ENCODE data around the gene BCHE.

BCHE gene

GRCh38 chr3:165759041-165759440, 78.2 kb downstream of the BCHE start:
- no peak overlapping the region for H2BK15ac ChIP-seq (replicated peaks; ENCODE audit: low read depth)
- no peaks in the 10 kb centered on the region for H3K4me1 ChIP-seq (ENCODE audit: control insufficient read depth, low read depth, low read length)
- H4K8ac ChIP-seq (ENCODE audit: low read depth, low read length), result no peak overlapping the region
- WGBS (ENCODE audit: extremely low coverage, insufficient coverage, low lambda C conversion rate), result no CpG with 5 or more reads among the region's 3 CpGs
- no peak overlapping the region for H3K23ac ChIP-seq (ENCODE audit: low read length)
- H2BK5ac ChIP-seq (ENCODE audit: low read length), result no peak overlapping the region
- no peaks in the 10 kb centered on the region for H3K27me3 ChIP-seq (ENCODE audit: insufficient read depth, low read length, poor library complexity)
- H3K4ac ChIP-seq (ENCODE audit: low read depth, low read length), result no peak overlapping the region
- no peak overlapping the region for H2AK5ac ChIP-seq (ENCODE audit: low read length)
- no peak overlapping the region for H3K56ac ChIP-seq (ENCODE audit: low read length)
- no peaks in the 10 kb centered on the region for H3K79me1 ChIP-seq (ENCODE audit: low read length)
- H3K27ac ChIP-seq (ENCODE audit: low read depth, low read length), result no peak overlapping the region
- H3K4me3 ChIP-seq (ENCODE audit: low read length), result no peak overlapping the region
- H3K18ac ChIP-seq (ENCODE audit: low read length), result no peak overlapping the region
- DNase-seq, result no peak
- no peak overlapping the region for H2BK120ac ChIP-seq (ENCODE audit: low read depth, low read length)
- no peak overlapping the region for H4K5ac ChIP-seq (ENCODE audit: low read length)
- no peak overlapping the region for H3K9ac ChIP-seq (ENCODE audit: low read length)
- no peak overlapping the region for H3K4me2 ChIP-seq (ENCODE audit: low read length)
- H3K79me2 ChIP-seq (ENCODE audit: control insufficient read depth, insufficient read depth, low read length), result no peaks in the 10 kb centered on the region
- no peaks in the 10 kb centered on the region for H3K36me3 ChIP-seq (ENCODE audit: control insufficient read depth, insufficient read depth, low read length)

GRCh38 chr3:165755571-165755970, 81.7 kb downstream of the BCHE start:
- Histone ChIP-seq H4K5ac (ENCODE audit: low read length) (no peak overlapping the region), H2AK5ac (ENCODE audit: low read length) (no peak overlapping the region), H4K8ac (ENCODE audit: low read depth, low read length) (no peak overlapping the region), H3K27me3 (ENCODE audit: insufficient read depth, low read length, poor library complexity) (no peaks in the 10 kb centered on the region), H3K23ac (ENCODE audit: low read length) (no peak overlapping the region), H2BK15ac (replicated peaks; ENCODE audit: low read depth) (no peak overlapping the region), H3K4me2 (ENCODE audit: low read length) (no peak overlapping the region), H3K56ac (ENCODE audit: low read length) (no peak overlapping the region), H3K4ac (ENCODE audit: low read depth, low read length) (no peak overlapping the region), H2BK120ac (ENCODE audit: low read depth, low read length) (no peak overlapping the region), H3K18ac (ENCODE audit: low read length) (no peak overlapping the region), H3K79me1 (ENCODE audit: low read length) (no peaks in the 10 kb centered on the region), H3K4me1 (ENCODE audit: control insufficient read depth, low read depth, low read length) (no peaks in the 10 kb centered on the region), H3K4me3 (ENCODE audit: low read length) (no peak overlapping the region), H3K27ac (ENCODE audit: low read depth, low read length) (no peak overlapping the region), H3K36me3 (ENCODE audit: control insufficient read depth, insufficient read depth, low read length) (no peaks in the 10 kb centered on the region), H3K79me2 (ENCODE audit: control insufficient read depth, insufficient read depth, low read length) (no peaks in the 10 kb centered on the region), H3K9ac (ENCODE audit: low read length) (no peak overlapping the region), H2BK5ac (ENCODE audit: low read length) (no peak overlapping the region)
- DNase-seq, result no peak
- no CpG with 5 or more reads among the region's 1 CpG for WGBS (ENCODE audit: extremely low coverage, insufficient coverage, low lambda C conversion rate)

- Histone ChIP-seq H3K27ac (ENCODE audit: low read depth, low read length) (no peak overlapping the region), H2AK5ac (ENCODE audit: low read length) (no peak overlapping the region), H3K79me2 (ENCODE audit: control insufficient read depth, insufficient read depth, low read length) (no peaks in the 10 kb centered on the region), H3K4me3 (ENCODE audit: low read length) (no peak overlapping the region), H4K8ac (ENCODE audit: low read depth, low read length) (no peak overlapping the region), H2BK15ac (replicated peaks; ENCODE audit: low read depth) (no peak overlapping the region), H2BK5ac (ENCODE audit: low read length) (no peak overlapping the region), H3K79me1 (ENCODE audit: low read length) (no peaks in the 10 kb centered on the region), H4K5ac (ENCODE audit: low read length) (no peak overlapping the region), H3K27me3 (ENCODE audit: insufficient read depth, low read length, poor library complexity) (no peaks in the 10 kb centered on the region), H3K4ac (ENCODE audit: low read depth, low read length) (no peak overlapping the region), H2BK120ac (ENCODE audit: low read depth, low read length) (no peak overlapping the region), H3K4me2 (ENCODE audit: low read length) (no peak overlapping the region), H3K36me3 (ENCODE audit: control insufficient read depth, insufficient read depth, low read length) (no peaks in the 10 kb centered on the region), H3K23ac (ENCODE audit: low read length) (no peak overlapping the region), H3K56ac (ENCODE audit: low read length) (no peak overlapping the region), H3K18ac (ENCODE audit: low read length) (no peak overlapping the region), H3K9ac (ENCODE audit: low read length) (no peak overlapping the region), H3K4me1 (ENCODE audit: control insufficient read depth, low read depth, low read length) (no peaks in the 10 kb centered on the region)
- WGBS (ENCODE audit: extremely low coverage, insufficient coverage, low lambda C conversion rate), result no CpG with 5 or more reads among the region's 1 CpG
- no peak for DNase-seq
Observed at GRCh38 chr3:165754219-165755007, 82.8 kb downstream of the BCHE start.

- Histone ChIP-seq H3K79me1 (ENCODE audit: low read length) (no peaks in the 10 kb centered on the region), H2BK5ac (ENCODE audit: low read length) (no peak overlapping the region), H3K18ac (ENCODE audit: low read length) (no peak overlapping the region), H3K56ac (ENCODE audit: low read length) (no peak overlapping the region), H3K4me1 (ENCODE audit: control insufficient read depth, low read depth, low read length) (no peaks in the 10 kb centered on the region), H3K27ac (ENCODE audit: low read depth, low read length) (no peak overlapping the region), H3K4me2 (ENCODE audit: low read length) (no peak overlapping the region), H2BK120ac (ENCODE audit: low read depth, low read length) (no peak overlapping the region), H3K36me3 (ENCODE audit: control insufficient read depth, insufficient read depth, low read length) (no peaks in the 10 kb centered on the region), H4K5ac (ENCODE audit: low read length) (no peak overlapping the region), H3K23ac (ENCODE audit: low read length) (no peak overlapping the region), H2BK15ac (replicated peaks; ENCODE audit: low read depth) (no peak overlapping the region), H3K9ac (ENCODE audit: low read length) (no peak overlapping the region), H3K79me2 (ENCODE audit: control insufficient read depth, insufficient read depth, low read length) (no peaks in the 10 kb centered on the region), H3K4me3 (ENCODE audit: low read length) (no peak overlapping the region), H3K27me3 (ENCODE audit: insufficient read depth, low read length, poor library complexity) (no peaks in the 10 kb centered on the region), H3K4ac (ENCODE audit: low read depth, low read length) (no peak overlapping the region), H2AK5ac (ENCODE audit: low read length) (no peak overlapping the region), H4K8ac (ENCODE audit: low read depth, low read length) (no peak overlapping the region)
- DNase-seq, result no peak
Observed at GRCh38 chr3:165753560-165753959, 83.7 kb downstream of the BCHE start.

GRCh38 chr3:165751637-165752036, 85.6 kb downstream of the BCHE start:
- no peak overlapping the region for H3K27ac ChIP-seq (ENCODE audit: low read depth, low read length)
- no peak overlapping the region for H3K4me2 ChIP-seq (ENCODE audit: low read length)
- no peak overlapping the region for H3K18ac ChIP-seq (ENCODE audit: low read length)
- no peak overlapping the region for H3K4ac ChIP-seq (ENCODE audit: low read depth, low read length)
- no peak for DNase-seq
- no CpG with 5 or more reads among the region's 7 CpGs for WGBS (ENCODE audit: extremely low coverage, insufficient coverage, low lambda C conversion rate)
- H3K23ac ChIP-seq (ENCODE audit: low read length), result no peak overlapping the region
- no peak overlapping the region for H4K5ac ChIP-seq (ENCODE audit: low read length)
- no peak overlapping the region for H2AK5ac ChIP-seq (ENCODE audit: low read length)
- no peak overlapping the region for H2BK15ac ChIP-seq (replicated peaks; ENCODE audit: low read depth)
- no peak overlapping the region for H3K56ac ChIP-seq (ENCODE audit: low read length)
- no peak overlapping the region for H3K9ac ChIP-seq (ENCODE audit: low read length)
- H2BK120ac ChIP-seq (ENCODE audit: low read depth, low read length), result no peak overlapping the region
- no peaks in the 10 kb centered on the region for H3K27me3 ChIP-seq (ENCODE audit: insufficient read depth, low read length, poor library complexity)
- no peaks in the 10 kb centered on the region for H3K79me2 ChIP-seq (ENCODE audit: control insufficient read depth, insufficient read depth, low read length)
- H3K4me1 ChIP-seq (ENCODE audit: control insufficient read depth, low read depth, low read length), result no peaks in the 10 kb centered on the region
- no peaks in the 10 kb centered on the region for H3K36me3 ChIP-seq (ENCODE audit: control insufficient read depth, insufficient read depth, low read length)
- H2BK5ac ChIP-seq (ENCODE audit: low read length), result no peak overlapping the region
- H3K4me3 ChIP-seq (ENCODE audit: low read length), result no peak overlapping the region
- no peaks in the 10 kb centered on the region for H3K79me1 ChIP-seq (ENCODE audit: low read length)
- H4K8ac ChIP-seq (ENCODE audit: low read depth, low read length), result no peak overlapping the region

- Histone ChIP-seq H3K27me3 (ENCODE audit: insufficient read depth, low read length, poor library complexity) (no peaks in the 10 kb centered on the region), H3K79me1 (ENCODE audit: low read length) (no peaks in the 10 kb centered on the region), H3K27ac (ENCODE audit: low read depth, low read length) (no peak overlapping the region), H3K36me3 (ENCODE audit: control insufficient read depth, insufficient read depth, low read length) (no peaks in the 10 kb centered on the region), H3K4me3 (ENCODE audit: low read length) (no peak overlapping the region), H4K8ac (ENCODE audit: low read depth, low read length) (no peak overlapping the region), H3K9ac (ENCODE audit: low read length) (no peak overlapping the region), H3K4me2 (ENCODE audit: low read length) (no peak overlapping the region), H3K56ac (ENCODE audit: low read length) (no peak overlapping the region), H2BK15ac (replicated peaks; ENCODE audit: low read depth) (no peak overlapping the region), H4K5ac (ENCODE audit: low read length) (no peak overlapping the region), H3K79me2 (ENCODE audit: control insufficient read depth, insufficient read depth, low read length) (no peaks in the 10 kb centered on the region), H3K18ac (ENCODE audit: low read length) (no peak overlapping the region), H3K4ac (ENCODE audit: low read depth, low read length) (no peak overlapping the region), H2BK5ac (ENCODE audit: low read length) (no peak overlapping the region), H2BK120ac (ENCODE audit: low read depth, low read length) (no peak overlapping the region), H3K23ac (ENCODE audit: low read length) (no peak overlapping the region), H2AK5ac (ENCODE audit: low read length) (no peak overlapping the region), H3K4me1 (ENCODE audit: control insufficient read depth, low read depth, low read length) (no peaks in the 10 kb centered on the region)
- DNase-seq, result no peak
Observed at GRCh38 chr3:165749821-165750220, 87.4 kb downstream of the BCHE start.
